22Rv1 (cell line): Measurements from ENCODE around the gene TP53INP2.

ENCODE experiments used
- CTCF ChIP-seq: fragments of 450-650 bp; IDR thresholded peaks from 2 replicates; pipeline ENCODE4 v1.5.1; 2017; ENCODE audit warnings: mild to moderate bottlenecking
- ZFX ChIP-seq: fragments of 450-650 bp; IDR thresholded peaks from 2 replicates; pipeline ENCODE4 v1.6.1; 2017; ENCODE audit warnings: antibody characterized with exemption, borderline replicate concordance

- TF ChIP-seq CTCF (no peak), ZFX (no peak)
Observed at GRCh38 chr20:34754611-34755010, 50.5 kb downstream of the TP53INP2 start.
